ENCODE data around the gene COA1.
"Not testable (repeated sequence)": the region's sequence is repeated elsewhere in the genome, so short reads cannot be mapped to it uniquely, and the experiment has no call there.

COA1 gene

GRCh38 chr7:43716598-43716997 lies 12.7 kb downstream of the COA1 start:
- Histone ChIP-seq H3K36me3 (ENCODE audit: insufficient read depth, low read length) (no peaks in the 10 kb centered on the region), H3K4me1 (ENCODE audit: insufficient read depth, low read length) (no peaks in the 10 kb centered on the region), H3K27me3 (ENCODE audit: control insufficient read depth in 1 of 2, insufficient read depth in 2 of 2, low read length in 2 of 2) (no peaks in the 10 kb centered on the region), H3K4me3 (ENCODE audit: low read depth in 1 of 2, low read length in 2 of 2) (no peak overlapping the region), H3K9me3 (ENCODE audit: low read length) (no peaks in the 10 kb centered on the region), H3K27ac (ENCODE audit: low read depth, low read length) (no peak overlapping the region), H3K9ac (ENCODE audit: low read length) (no peak overlapping the region)

DNA sequence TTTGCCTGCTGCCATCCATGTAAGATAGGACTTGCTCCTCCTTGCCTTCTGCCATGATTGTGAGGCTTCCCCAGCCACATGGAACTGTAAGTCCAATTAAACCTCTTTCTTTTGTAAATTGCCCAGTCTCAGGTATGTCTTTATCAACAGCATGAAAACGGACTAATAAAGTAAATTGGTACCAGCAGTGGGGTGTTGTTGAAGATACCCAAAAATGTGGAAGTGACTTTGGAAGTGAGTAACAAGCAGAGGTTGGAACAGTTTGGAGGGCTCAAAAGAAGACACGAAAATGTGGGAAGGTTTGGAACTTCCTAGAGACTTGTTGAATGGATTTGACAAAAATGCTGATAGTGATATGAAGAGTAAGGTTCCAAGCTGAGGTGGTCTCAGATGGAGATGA lies 13.4 kb downstream of the COA1 start:
- H3K36me3 ChIP-seq (ENCODE audit: insufficient read depth, low read length); H3K4me3 ChIP-seq (ENCODE audit: low read depth in 1 of 2, low read length in 2 of 2); H3K27ac ChIP-seq (ENCODE audit: low read depth, low read length); H3K4me1 ChIP-seq (ENCODE audit: insufficient read depth, low read length); H3K9me3 ChIP-seq (ENCODE audit: low read length); H3K27me3 ChIP-seq (ENCODE audit: control insufficient read depth in 1 of 2, insufficient read depth in 2 of 2, low read length in 2 of 2); H3K9ac ChIP-seq (ENCODE audit: low read length): not testable (repeated sequence)

DNA sequence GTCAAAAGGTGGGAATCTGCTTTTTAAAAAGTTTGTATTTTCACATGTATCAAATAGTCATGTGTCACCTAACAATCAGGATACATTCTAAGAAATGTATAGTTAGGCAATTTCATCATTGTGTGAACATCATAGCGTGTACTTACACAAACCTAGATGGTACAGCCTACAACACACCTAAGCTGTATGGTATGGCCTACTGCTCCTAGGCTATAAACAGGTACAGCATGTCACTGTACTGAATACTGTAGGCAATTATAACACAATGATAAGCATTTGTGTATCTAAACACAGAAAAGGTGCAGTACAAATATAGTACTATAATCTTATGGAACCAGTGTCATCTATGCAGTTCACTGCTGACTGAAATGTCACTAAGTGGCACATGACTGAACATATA lies 17.8 kb downstream of the COA1 start:
- H3K27me3 ChIP-seq (ENCODE audit: control insufficient read depth in 1 of 2, insufficient read depth in 2 of 2, low read length in 2 of 2), result no peaks in the 10 kb centered on the region
- no peak overlapping the region for H3K27ac ChIP-seq (ENCODE audit: low read depth, low read length)
- no peaks in the 10 kb centered on the region for H3K4me1 ChIP-seq (ENCODE audit: insufficient read depth, low read length)
- no peaks in the 10 kb centered on the region for H3K36me3 ChIP-seq (ENCODE audit: insufficient read depth, low read length)
- H3K9ac ChIP-seq (ENCODE audit: low read length), result no peak overlapping the region
- no peaks in the 10 kb centered on the region for H3K9me3 ChIP-seq (ENCODE audit: low read length)
- H3K4me3 ChIP-seq (ENCODE audit: low read depth in 1 of 2, low read length in 2 of 2), result no peak overlapping the region

- not testable (repeated sequence) for H3K9ac ChIP-seq (ENCODE audit: low read length); H3K27ac ChIP-seq (ENCODE audit: low read depth, low read length); H3K36me3 ChIP-seq (ENCODE audit: insufficient read depth, low read length); H3K4me3 ChIP-seq (ENCODE audit: low read depth in 1 of 2, low read length in 2 of 2); H3K9me3 ChIP-seq (ENCODE audit: low read length); H3K27me3 ChIP-seq (ENCODE audit: control insufficient read depth in 1 of 2, insufficient read depth in 2 of 2, low read length in 2 of 2); H3K4me1 ChIP-seq (ENCODE audit: insufficient read depth, low read length)
These were observed 21.3 kb downstream of the COA1 start for GRCh38 chr7:43708055-43708454.

- Histone ChIP-seq H3K27ac (ENCODE audit: low read depth, low read length) (no peak overlapping the region), H3K4me1 (ENCODE audit: insufficient read depth, low read length) (no peaks in the 10 kb centered on the region), H3K4me3 (ENCODE audit: low read depth in 1 of 2, low read length in 2 of 2) (no peak overlapping the region), H3K9me3 (ENCODE audit: low read length) (no peaks in the 10 kb centered on the region), H3K36me3 (ENCODE audit: insufficient read depth, low read length) (no peaks in the 10 kb centered on the region), H3K9ac (ENCODE audit: low read length) (no peak overlapping the region), H3K27me3 (ENCODE audit: control insufficient read depth in 1 of 2, insufficient read depth in 2 of 2, low read length in 2 of 2) (no peaks in the 10 kb centered on the region)
These were observed 25.8 kb downstream of the COA1 start for GRCh38 chr7:43703573-43703972.

- Histone ChIP-seq H3K36me3 (ENCODE audit: insufficient read depth, low read length) (no peaks in the 10 kb centered on the region), H3K27ac (ENCODE audit: low read depth, low read length) (no peak overlapping the region), H3K27me3 (ENCODE audit: control insufficient read depth in 1 of 2, insufficient read depth in 2 of 2, low read length in 2 of 2) (no peaks in the 10 kb centered on the region), H3K9ac (ENCODE audit: low read length) (no peak overlapping the region), H3K4me1 (ENCODE audit: insufficient read depth, low read length) (no peaks in the 10 kb centered on the region), H3K9me3 (ENCODE audit: low read length) (no peaks in the 10 kb centered on the region), H3K4me3 (ENCODE audit: low read depth in 1 of 2, low read length in 2 of 2) (no peak overlapping the region)
These were observed 26.3 kb downstream of the COA1 start for GRCh38 chr7:43702974-43703373.

- H3K27ac ChIP-seq (ENCODE audit: low read depth, low read length), result no peak overlapping the region
- no peaks in the 10 kb centered on the region for H3K9me3 ChIP-seq (ENCODE audit: low read length)
- no peak overlapping the region for H3K4me3 ChIP-seq (ENCODE audit: low read depth in 1 of 2, low read length in 2 of 2)
- H3K36me3 ChIP-seq (ENCODE audit: insufficient read depth, low read length), result no peaks in the 10 kb centered on the region
- no peaks in the 10 kb centered on the region for H3K27me3 ChIP-seq (ENCODE audit: control insufficient read depth in 1 of 2, insufficient read depth in 2 of 2, low read length in 2 of 2)
- no peaks in the 10 kb centered on the region for H3K4me1 ChIP-seq (ENCODE audit: insufficient read depth, low read length)
- no peak overlapping the region for H3K9ac ChIP-seq (ENCODE audit: low read length)
These were observed 27.4 kb downstream of the COA1 start for GRCh38 chr7:43701929-43702328.

DNA sequence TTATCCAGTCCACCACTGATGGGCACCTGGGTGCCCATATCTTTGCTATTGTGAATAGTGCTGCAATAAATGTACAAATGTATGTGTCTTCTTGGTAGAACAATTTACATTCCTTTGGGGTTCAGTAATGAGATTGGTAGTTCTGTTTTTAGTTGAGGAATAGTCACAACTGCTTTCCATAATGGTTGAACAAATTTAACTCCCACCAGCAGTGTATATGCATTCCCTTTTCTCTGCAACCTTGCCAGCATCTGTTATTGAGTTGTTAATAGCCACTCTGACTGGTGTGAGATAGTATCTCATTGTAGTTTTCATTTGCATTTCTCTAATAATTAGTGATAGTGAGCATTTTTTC lies 27.8 kb downstream of the COA1 start:
- Histone ChIP-seq H3K9me3 (ENCODE audit: low read length) (no peaks in the 10 kb centered on the region), H3K4me1 (ENCODE audit: insufficient read depth, low read length) (no peaks in the 10 kb centered on the region), H3K27ac (ENCODE audit: low read depth, low read length) (no peak overlapping the region), H3K9ac (ENCODE audit: low read length) (no peak overlapping the region), H3K4me3 (ENCODE audit: low read depth in 1 of 2, low read length in 2 of 2) (no peak overlapping the region), H3K27me3 (ENCODE audit: control insufficient read depth in 1 of 2, insufficient read depth in 2 of 2, low read length in 2 of 2) (no peaks in the 10 kb centered on the region), H3K36me3 (ENCODE audit: insufficient read depth, low read length) (no peaks in the 10 kb centered on the region)

DNA sequence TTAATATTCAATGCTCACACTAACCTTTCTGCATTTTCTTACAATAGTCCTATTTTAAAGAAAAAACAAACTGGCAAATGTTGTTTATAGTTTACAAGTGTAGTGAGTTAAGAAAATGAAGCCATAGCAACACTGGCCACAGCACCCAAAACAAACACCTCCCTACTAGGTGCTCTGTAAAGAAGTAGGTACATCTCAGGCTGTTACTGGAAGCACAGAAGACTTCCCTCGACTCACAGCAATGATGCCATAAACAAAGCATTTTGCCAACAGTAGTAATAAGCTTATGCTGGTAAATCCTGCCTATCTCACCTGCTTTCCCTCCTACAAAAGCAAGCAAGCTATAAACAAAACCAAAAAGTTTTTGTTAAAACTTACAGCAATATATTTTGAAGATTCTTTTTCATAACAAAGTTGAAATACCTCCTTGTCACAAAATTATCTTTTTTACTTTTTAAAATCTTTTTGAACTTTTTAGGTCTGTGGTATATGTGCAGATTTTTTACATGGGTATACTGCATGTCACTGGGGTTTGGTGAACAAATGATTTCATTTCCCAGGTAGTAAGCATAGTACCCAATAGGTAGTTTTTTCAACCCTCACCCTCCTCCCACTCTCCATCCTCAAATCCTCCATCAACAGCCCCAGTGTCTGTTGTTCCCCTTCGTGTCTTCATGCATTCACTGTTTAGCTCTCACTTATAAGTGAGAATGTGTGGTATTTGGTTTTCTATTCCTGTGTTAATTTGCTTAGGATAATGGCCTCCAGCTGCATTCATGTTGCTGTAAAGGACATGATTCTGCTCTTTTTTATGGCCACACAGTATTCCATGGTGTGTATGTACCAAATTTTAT lies 28.4 kb downstream of the COA1 start:
- no peaks in the 10 kb centered on the region for H3K27me3 ChIP-seq (ENCODE audit: control insufficient read depth in 1 of 2, insufficient read depth in 2 of 2, low read length in 2 of 2)
- H3K4me1 ChIP-seq (ENCODE audit: insufficient read depth, low read length), result no peaks in the 10 kb centered on the region
- no peaks in the 10 kb centered on the region for H3K36me3 ChIP-seq (ENCODE audit: insufficient read depth, low read length)
- no peak overlapping the region for H3K9ac ChIP-seq (ENCODE audit: low read length)
- no peaks in the 10 kb centered on the region for H3K9me3 ChIP-seq (ENCODE audit: low read length)
- H3K27ac ChIP-seq (ENCODE audit: low read depth, low read length), result no peak overlapping the region
- no peak overlapping the region for H3K4me3 ChIP-seq (ENCODE audit: low read depth in 1 of 2, low read length in 2 of 2)

GRCh38 chr7:43700059-43700501 lies 29.2 kb downstream of the COA1 start:
- Histone ChIP-seq H3K4me1 (ENCODE audit: insufficient read depth, low read length) (peaks cover under 1% of the 10 kb centered on the region), H3K9ac (ENCODE audit: low read length) (no peak overlapping the region), H3K36me3 (ENCODE audit: insufficient read depth, low read length) (no peaks in the 10 kb centered on the region), H3K4me3 (ENCODE audit: low read depth in 1 of 2, low read length in 2 of 2) (no peak overlapping the region), H3K27me3 (ENCODE audit: control insufficient read depth in 1 of 2, insufficient read depth in 2 of 2, low read length in 2 of 2) (no peaks in the 10 kb centered on the region), H3K27ac (ENCODE audit: low read depth, low read length) (no peak overlapping the region), H3K9me3 (ENCODE audit: low read length) (no peaks in the 10 kb centered on the region)

GRCh38 chr7:43698460-43699255 lies 30.7 kb downstream of the COA1 start:
- Histone ChIP-seq H3K4me3 (ENCODE audit: low read depth in 1 of 2, low read length in 2 of 2) (no peak overlapping the region), H3K9me3 (ENCODE audit: low read length) (no peaks in the 10 kb centered on the region), H3K4me1 (ENCODE audit: insufficient read depth, low read length) (peaks cover 11% of the 10 kb centered on the region), H3K27ac (ENCODE audit: low read depth, low read length) (no peak overlapping the region), H3K9ac (ENCODE audit: low read length) (no peak overlapping the region), H3K36me3 (ENCODE audit: insufficient read depth, low read length) (no peaks in the 10 kb centered on the region), H3K27me3 (ENCODE audit: control insufficient read depth in 1 of 2, insufficient read depth in 2 of 2, low read length in 2 of 2) (no peaks in the 10 kb centered on the region)
